Amygdala (tissue), 56 donors: ENCODE measurements around the gene CENPP.
"Not testable (repeated sequence)": the region's sequence is repeated elsewhere in the genome, so short reads cannot be mapped to it uniquely, and the experiment has no call there.

Experiments used
- DNase-seq, 56 donors: peaks; one replicate each; lab custom pipeline; 2025; lab: John Stamatoyannopoulos, UW

CENPP gene

GRCh38 chr9:92377876-92378275 lies 52.1 kb downstream of the CENPP start:
- no peak for DNase-seq

- DNase-seq: no peak
Measured at GRCh38 chr9:92378865-92379560, 53.3 kb downstream of the CENPP start.

DNA sequence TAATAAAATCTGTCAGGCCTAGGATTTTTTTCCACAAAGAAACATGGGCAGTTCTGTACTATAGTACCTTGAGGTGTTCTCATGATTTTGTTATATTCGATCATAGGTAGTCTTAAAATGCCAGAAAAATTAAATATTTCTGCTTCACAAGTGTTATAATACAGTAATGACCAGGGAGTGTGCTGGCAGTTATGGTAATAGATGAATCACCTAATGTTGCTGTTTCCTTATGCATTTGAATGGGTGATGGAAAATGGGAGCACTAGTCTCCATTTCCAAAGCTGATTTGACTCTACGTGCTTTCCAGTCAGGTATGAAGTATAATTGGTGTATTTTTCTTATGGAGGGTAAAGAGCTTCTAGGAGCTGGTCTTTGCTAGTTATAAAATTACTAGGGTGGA lies 54.9 kb downstream of the CENPP start:
- DNase-seq: no peak

GRCh38 chr9:92381775-92382174 lies 56.0 kb downstream of the CENPP start:
- no peak for DNase-seq

DNA sequence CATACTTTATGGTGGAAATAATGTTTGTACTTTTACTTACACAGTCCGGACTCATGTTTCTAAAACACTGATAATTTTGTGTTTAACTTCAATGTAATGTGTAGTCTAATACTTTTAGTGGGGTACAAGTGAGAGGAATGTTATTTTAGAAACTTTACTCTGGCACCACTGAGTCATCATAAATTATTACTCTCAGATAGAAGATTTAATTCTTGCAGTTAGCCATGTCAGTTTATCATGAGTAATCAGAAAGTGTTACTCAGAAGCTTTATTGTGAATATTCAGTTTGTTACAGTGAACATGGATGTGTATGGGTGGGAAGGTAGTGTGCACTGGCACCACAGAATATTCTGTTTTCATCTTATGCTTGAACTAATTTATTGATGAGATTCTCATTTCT lies 58.6 kb downstream of the CENPP start:
- no peak for DNase-seq

DNA sequence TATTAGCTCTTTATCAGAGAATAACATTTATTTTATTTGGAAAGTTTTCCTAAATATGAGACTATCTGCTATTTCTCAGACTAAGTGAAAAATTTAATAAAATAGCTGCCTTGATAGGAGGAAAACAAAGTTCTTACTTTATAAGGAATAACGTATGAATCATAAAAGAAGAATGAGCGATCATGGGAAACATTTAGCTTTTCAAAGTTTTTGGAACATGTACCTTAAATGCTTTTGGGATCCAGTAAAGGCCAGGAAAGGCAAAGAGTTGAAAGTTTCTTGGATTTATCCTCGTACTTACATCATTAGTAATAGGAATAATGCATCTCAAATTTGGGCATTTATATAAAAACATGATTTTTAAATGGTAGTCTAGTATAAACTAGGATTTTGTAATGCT lies 59.2 kb downstream of the CENPP start:
- DNase-seq: no peak

DNA sequence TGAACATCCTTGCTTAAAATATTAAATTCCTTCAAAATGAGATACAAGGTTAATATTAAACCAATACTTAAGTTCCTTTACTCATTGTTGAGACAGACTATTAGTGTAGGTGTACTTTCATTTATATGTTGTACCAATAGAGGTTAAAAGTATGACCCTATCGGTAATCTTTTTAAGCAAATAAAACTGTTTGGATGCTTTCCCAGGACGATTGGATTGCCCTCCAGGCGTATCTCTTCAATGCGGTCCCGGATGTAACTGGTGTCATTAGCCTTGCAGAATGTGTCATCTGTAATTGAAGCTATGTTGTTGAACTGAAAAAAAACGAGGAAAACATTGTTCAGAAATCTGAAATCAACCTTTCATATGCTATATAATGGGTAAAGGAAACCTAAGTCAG lies 59.7 kb downstream of the CENPP start:
- DNase-seq: no peak

DNA sequence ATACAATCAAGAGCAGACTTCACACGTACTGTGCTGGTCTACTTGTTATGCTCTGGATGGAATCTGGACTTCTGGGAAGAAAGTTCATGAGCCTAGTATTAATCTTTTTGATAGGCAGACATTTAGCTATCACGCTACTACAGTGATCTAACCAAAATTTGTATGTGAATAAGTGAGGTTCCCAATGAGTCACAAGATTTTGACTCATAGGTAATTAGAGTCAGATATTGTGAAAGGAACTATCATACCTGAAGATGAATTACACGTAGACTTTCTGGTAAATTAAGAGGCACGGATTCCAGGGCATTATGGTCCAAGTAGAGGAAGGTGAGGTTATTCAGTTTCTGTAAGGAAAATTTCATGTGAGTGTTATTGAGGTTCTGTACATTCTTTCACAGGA lies 60.2 kb downstream of the CENPP start:
- DNase-seq: no peak

DNA sequence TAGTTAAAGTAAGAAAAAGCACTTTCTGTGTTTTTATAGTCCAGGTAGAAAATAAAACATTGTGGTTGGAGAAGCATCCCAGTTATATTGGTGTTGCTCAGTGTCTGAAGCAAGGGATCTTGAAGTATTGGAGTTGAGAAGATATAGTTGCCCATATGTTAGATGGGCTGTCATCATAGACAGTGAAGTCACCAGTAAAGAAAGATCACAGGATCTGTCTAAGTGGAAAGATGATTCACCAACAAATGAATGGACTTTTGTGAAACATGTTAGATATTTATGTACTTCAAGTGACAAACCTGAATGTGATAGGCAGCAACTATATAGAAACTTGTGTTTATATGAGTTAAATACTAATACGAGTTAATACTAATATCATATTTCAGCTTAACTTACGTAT lies 66.9 kb downstream of the CENPP start:
- DNase-seq: no peak

- DNase-seq: no peak
Measured at GRCh38 chr9:92393686-92394085, 67.9 kb downstream of the CENPP start.

DNA sequence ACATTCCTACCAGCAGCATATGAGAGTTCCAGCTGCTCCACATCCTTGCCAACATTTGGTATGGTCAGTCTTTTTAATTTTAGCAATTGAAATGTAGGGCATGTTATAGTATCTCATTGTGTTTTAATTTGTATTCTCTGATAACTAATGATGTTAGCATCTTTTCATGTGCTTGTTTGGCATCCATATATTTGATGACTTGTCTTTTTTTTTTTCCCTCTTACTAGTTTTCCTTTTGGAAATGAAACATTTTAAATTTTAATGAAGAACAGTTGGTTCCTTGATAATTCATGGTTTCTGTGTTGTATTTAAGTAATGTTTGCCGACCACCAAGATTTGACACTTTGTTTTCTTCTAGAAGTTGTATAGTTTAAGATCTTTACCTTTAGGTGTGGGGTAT lies 69.9 kb downstream of the CENPP start:
- DNase-seq: no peak

- DNase-seq: no peak
Measured at GRCh38 chr9:92397853-92398252, 72.1 kb downstream of the CENPP start.

GRCh38 chr9:92402360-92402759 lies 76.6 kb downstream of the CENPP start:
- DNase-seq: no peak

GRCh38 chr9:92402826-92403745 lies 77.3 kb downstream of the CENPP start:
- no peak for DNase-seq

DNA sequence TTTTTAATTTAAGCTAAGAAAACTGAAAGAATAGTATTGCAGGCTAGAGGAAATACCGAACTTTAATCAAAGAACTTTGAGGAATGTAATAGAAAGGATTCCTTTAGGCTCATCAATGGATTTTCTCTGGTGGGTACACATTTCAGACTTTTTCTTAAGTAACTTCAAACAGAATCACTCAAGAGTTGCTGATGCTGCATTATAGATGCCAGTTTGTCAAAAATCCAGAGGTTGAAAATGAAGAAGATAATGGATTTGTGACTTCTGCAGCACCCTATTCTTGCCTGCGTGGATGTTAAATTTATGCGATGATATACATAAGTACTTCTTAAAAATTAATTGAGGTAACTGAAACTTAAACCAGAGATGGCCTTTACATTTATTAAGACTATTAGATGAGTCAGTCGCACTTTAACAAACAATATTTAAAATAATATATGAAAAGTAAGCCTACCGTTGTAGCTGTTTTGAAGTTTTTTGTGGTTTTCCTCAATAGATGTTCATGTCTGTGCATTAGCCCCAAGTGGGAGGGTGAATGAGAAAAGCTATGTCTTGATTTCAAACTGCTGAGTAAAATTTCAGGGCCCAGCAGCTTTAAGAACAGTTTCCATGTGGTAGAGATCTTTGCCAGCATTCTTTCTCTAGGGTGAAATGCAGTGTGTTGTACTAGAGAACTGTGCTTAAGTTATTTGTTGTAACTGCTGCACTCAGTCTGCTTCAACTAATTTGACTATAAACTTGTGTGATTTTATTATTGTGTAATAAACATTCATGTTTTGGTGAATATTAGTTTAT lies 78.5 kb downstream of the CENPP start, which contains the start of gene OGN:
TSS of gene OGN (minus strand) at position 537 of the 795 bp plus-strand sequence. CDS start 1,171 bp downstream, outside the sequence.
- no peak for DNase-seq

- DNase-seq: no peak
Measured at GRCh38 chr9:92405818-92406217, 80.1 kb downstream of the CENPP start.

DNA sequence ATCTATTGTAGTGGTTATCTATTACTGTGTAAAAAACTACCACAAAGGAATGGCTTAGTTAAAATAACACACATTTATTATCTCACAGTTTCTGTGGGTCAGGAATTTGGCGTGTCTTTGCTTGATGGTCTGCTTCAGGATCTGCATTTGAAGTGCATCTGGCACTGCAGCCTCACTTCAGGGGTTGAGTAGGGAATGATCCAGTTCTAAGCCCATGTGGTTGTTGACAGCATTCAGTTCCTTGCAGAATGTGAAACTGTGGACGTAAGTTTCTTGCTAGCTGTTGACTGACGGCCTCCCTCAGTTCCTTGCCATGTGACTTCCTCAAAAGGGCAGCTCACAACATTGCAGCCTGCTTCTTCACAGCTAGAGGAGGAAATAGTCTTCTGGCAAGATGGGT lies 80.7 kb downstream of the CENPP start:
- DNase-seq: peak in 22 of 56 donors; percentile 1 to 65 (median 4)

DNA sequence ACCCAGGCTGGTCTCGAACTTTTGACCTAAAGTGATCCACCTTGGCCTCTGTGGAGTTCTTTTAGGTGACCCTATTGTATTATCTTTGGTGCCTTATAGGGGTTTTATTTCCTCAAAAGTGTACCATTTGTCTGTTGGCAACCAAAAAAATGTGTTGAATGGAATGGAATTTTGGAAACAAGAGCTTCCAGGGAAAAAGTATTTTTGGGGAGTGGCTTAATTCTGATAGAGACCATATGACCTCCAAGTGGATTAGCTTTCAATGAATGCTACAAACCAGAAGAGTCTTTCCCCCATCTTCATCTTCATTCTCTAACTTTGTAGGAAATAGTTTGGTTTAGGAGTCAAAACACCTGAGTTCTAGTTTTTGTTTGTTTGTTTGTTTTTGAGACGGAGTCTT lies 82.1 kb downstream of the CENPP start:
- DNase-seq: no peak

- DNase-seq: no peak
Measured at GRCh38 chr9:92408747-92409478, 83.2 kb downstream of the CENPP start.

GRCh38 chr9:92411157-92411556 lies 85.4 kb downstream of the CENPP start:
- DNase-seq: not testable (repeated sequence)
